SK-N-SH (cell line): ENCODE results near the gene MMD2. TPM values are rescaled to one million over a fixed set of nuclear protein-coding genes. Genes with fewer than 3 reads are reported as not detected.

ENCODE experiments used
- CTCF ChIA-PET: fragments of 300-600, 350-600 bp; formaldehyde crosslinking; extraction: SDS; loops from one replicate; lab custom pipeline; 2021; lab: Yijun Ruan, JAX
- POLR2A ChIA-PET: fragments of 350-600 bp; sonication (Branson Sonifier 250); formaldehyde crosslinking; extraction: SDS; loops from one replicate; lab custom pipeline; 2020; ENCODE audit warnings: antibody characterized with exemption, inconsistent platforms; lab: Yijun Ruan, JAX
- DNase-seq: peaks from one replicate; pipeline ENCODE4 v3.0.0; 2012
- H2AFZ ChIP-seq: fragments of 200-600 bp; sonication (generic); 2 replicates; pipeline ENCODE4 v1.8.1; 2016; ENCODE audit warnings: antibody characterized with exemption, mild to moderate bottlenecking, low read depth
- H3F3A ChIP-seq: fragments of 200-600 bp; sonication (generic); replicated peaks from 2 replicates; pipeline ENCODE3; 2016; ENCODE audit warnings: antibody characterized with exemption, mild to moderate bottlenecking; ENCODE audit not compliant: insufficient read depth
- H3K27ac ChIP-seq, 2 experiments: fragments of 200-500 bp in 1 of 2; fragments of 200-600 bp in 1 of 2; sonication (Bioruptor generic) in 1 of 2; sonication (generic), shearing (Covaris generic) in 1 of 2; 2 replicates each; pipeline versions ENCODE4 v1.5.1 to v1.6.1; 2014 to 2016; ENCODE audit warnings: low read depth in 2 of 2, inconsistent platforms in 1 of 2, low read length in 1 of 2, mild to moderate bottlenecking in 1 of 2, mixed read lengths in 1 of 2
- H3K27me3 ChIP-seq: fragments of 200-600 bp; sonication (generic), shearing (Covaris generic); 2 replicates; pipeline ENCODE4 v1.6.1; 2016; ENCODE audit warnings: mixed run types; ENCODE audit not compliant: insufficient read depth
- H3K36me3 ChIP-seq, 2 experiments: fragments of 200-500 bp in 1 of 2; fragments of 200-600 bp in 1 of 2; sonication (Bioruptor generic) in 1 of 2; sonication (generic) in 1 of 2; replicated peaks in 1 of 2; 2 replicates each; pipeline versions ENCODE3 to v1.5.1; 2014 to 2016; ENCODE audit warnings: low read length in 1 of 2, mild to moderate bottlenecking in 1 of 2; ENCODE audit not compliant: insufficient read depth in 2 of 2, control insufficient read depth in 1 of 2
- H3K4me1 ChIP-seq, 2 experiments: fragments of 200-500 bp in 1 of 2; fragments of 200-600 bp in 1 of 2; sonication (Bioruptor generic) in 1 of 2; sonication (generic), shearing (Covaris generic) in 1 of 2; 2 replicates each; pipeline versions ENCODE4 v1.5.1 to v1.6.1; 2014 to 2016; ENCODE audit warnings: low read depth in 1 of 2, low read length in 1 of 2, mixed run types in 1 of 2; ENCODE audit not compliant: insufficient read depth in 2 of 2, control insufficient read depth in 1 of 2
- H3K4me2 ChIP-seq: fragments of 200-600 bp; sonication (generic), shearing (Covaris generic); 2 replicates; pipeline ENCODE4 v1.6.1; 2017; ENCODE audit warnings: mixed run types
- H3K4me3 ChIP-seq, 2 experiments: fragments of 200-500 bp in 1 of 2; fragments of 200-600 bp in 1 of 2; sonication (Bioruptor generic) in 1 of 2; sonication (generic), shearing (Covaris generic) in 1 of 2; 2 replicates each; pipeline versions ENCODE4 v1.5.1 to v1.8.1; 2014 to 2016; ENCODE audit warnings: low read depth in 2 of 2, inconsistent platforms in 1 of 2, low read length in 1 of 2, mild to moderate bottlenecking in 1 of 2, mixed read lengths in 1 of 2, moderate library complexity in 1 of 2
- H3K79me2 ChIP-seq: fragments of 200-600 bp; sonication (generic); 2 replicates; pipeline ENCODE4 v1.8.1; 2017; ENCODE audit warnings: mild to moderate bottlenecking; ENCODE audit not compliant: insufficient read depth
- H3K9ac ChIP-seq: fragments of 200-600 bp; sonication (generic); 2 replicates; pipeline ENCODE4 v1.6.1; 2017; ENCODE audit warnings: mixed run types
- H3K9me2 ChIP-seq: fragments of 200-600 bp; sonication (generic); 2 replicates; pipeline ENCODE4 v1.6.1; 2017; ENCODE audit warnings: mixed run types
- H3K9me3 ChIP-seq: fragments of 200-600 bp; sonication (generic); 2 replicates; pipeline ENCODE4 v1.6.1; 2017; ENCODE audit warnings: mixed run types, mild to moderate bottlenecking, moderate library complexity
- H4K20me1 ChIP-seq: fragments of 200-600 bp; sonication (generic); 2 replicates; pipeline ENCODE4 v1.6.1; 2017; ENCODE audit warnings: mild to moderate bottlenecking, mixed run types; ENCODE audit not compliant: insufficient read depth
- CHD2 ChIP-seq: fragments of 150-350 bp; IDR thresholded peaks from 2 replicates; pipeline ENCODE4 v1.6.1; 2018; ENCODE audit warnings: low read length; ENCODE audit not compliant: partially characterized antibody
- EZH2phosphoT487 ChIP-seq: fragments of 200-600 bp; sonication (generic); IDR thresholded peaks from 2 replicates; pipeline ENCODE4 v1.6.1; 2017; ENCODE audit warnings: low read depth, mixed run types, mild to moderate bottlenecking, antibody characterized with exemption, moderate library complexity, borderline replicate concordance
- FOSL2 ChIP-seq: IDR thresholded peaks from 2 replicates; pipeline ENCODE4 v1.4.0; 2012; ENCODE audit warnings: low read depth, mild to moderate bottlenecking, moderate library complexity, borderline replicate concordance
- GATA2 ChIP-seq: sonication (generic); formaldehyde crosslinking; IDR thresholded peaks from 2 replicates; pipeline ENCODE4 v1.5.0; 2020; ENCODE audit warnings: mild to moderate bottlenecking, missing genetic modification reagents
- JUND ChIP-seq: IDR thresholded peaks from 2 replicates; pipeline ENCODE4 v1.4.0; 2012
- RAD21 ChIP-seq: IDR thresholded peaks from 2 replicates; pipeline ENCODE4 v1.6.1; 2012; ENCODE audit warnings: mild to moderate bottlenecking, low read length
- RCOR1 ChIP-seq: fragments of 150-350 bp; IDR thresholded peaks from 2 replicates; pipeline ENCODE4 v1.6.1; 2017; ENCODE audit warnings: antibody characterized with exemption, low read length
- RFX5 ChIP-seq: IDR thresholded peaks from 2 replicates; pipeline ENCODE4 v1.6.1; 2012; ENCODE audit warnings: mild to moderate bottlenecking, improper control_type of control experiment, low read length
- SIN3A ChIP-seq: IDR thresholded peaks from 2 replicates; pipeline ENCODE4 v1.6.1; 2012; ENCODE audit warnings: low read depth, mild to moderate bottlenecking, low read length, moderate library complexity, borderline replicate concordance
- TCF12 ChIP-seq: IDR thresholded peaks from 2 replicates; pipeline ENCODE4 v1.4.0; 2012
- YY1 ChIP-seq: IDR thresholded peaks from 2 replicates; pipeline ENCODE4 v1.4.0; 2012; ENCODE audit warnings: low read depth, mild to moderate bottlenecking
- WGBS: methylation state at CpG from one replicate; pipeline ENCODE4 v1.1.6; 2017; ENCODE audit warnings: low lambda C conversion rate; 5-methylcytosine and 5-hydroxymethylcytosine counted together
- polyA plus RNA-seq, 3 experiments: library from polyadenylated mRNA; depleted of rRNA; stranded (reverse); fragments of >200 nt; gene quantifications; 2 replicates each; pipeline ENCODE4 v1.2.3, GENCODE V29; 2012
- TF ChIP-seq, protein P1 (sequence below): fragments of 200-600 bp; sonication (generic); IDR thresholded peaks from 2 replicates; pipeline ENCODE4 v1.6.1; 2017; ENCODE audit warnings: antibody characterized with exemption, mild to moderate bottlenecking, moderate library complexity
- TF ChIP-seq, protein P2 (sequence below): IDR thresholded peaks from 2 replicates; pipeline ENCODE4 v1.6.1; 2012; ENCODE audit warnings: mild to moderate bottlenecking, low read depth, low read length, moderate library complexity
- TF ChIP-seq, protein P3 (sequence below): fragments of 150-350 bp; IDR thresholded peaks from 2 replicates; pipeline ENCODE4 v1.6.1; 2017; ENCODE audit warnings: antibody characterized with exemption, low read length, low read depth, borderline replicate concordance
- TF ChIP-seq, protein P4 (sequence below): IDR thresholded peaks from 2 replicates; pipeline ENCODE4; 2012

MMD2 gene
- polyA plus RNA-seq, 1 of the 3 experiments (the other 2 are of a cell fraction): not detected

DNA sequence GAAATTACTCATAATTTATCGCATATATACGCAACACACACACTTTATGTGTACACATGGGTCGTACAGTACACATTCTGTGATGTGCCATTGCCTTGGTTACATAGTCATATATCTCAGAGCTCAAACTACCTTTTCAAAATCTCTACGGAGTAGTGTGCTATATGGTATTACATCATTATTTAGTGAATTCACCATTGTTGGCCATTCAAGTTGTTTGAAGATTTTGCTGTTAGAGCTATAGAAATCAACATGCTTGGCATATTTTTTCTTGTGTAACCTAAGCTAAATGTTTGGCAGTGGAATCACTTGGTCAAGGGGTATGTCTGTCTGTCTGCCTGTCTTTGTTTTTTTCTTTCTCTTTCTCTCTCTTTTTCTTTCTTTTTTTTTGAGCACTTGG is 42.0 kb upstream of the MMD2 start:
- peaks cover 33 to 47% of the 10 kb centered on the region in 2 experiments for H3K36me3 ChIP-seq
- no peaks in the 10 kb centered on the region for H3K9me2 ChIP-seq
- no peak overlapping the region for H3K9ac ChIP-seq
- no peak for DNase-seq
- no peaks in the 10 kb centered on the region for H3K79me2 ChIP-seq
- TF ChIP-seq, protein P1, sequence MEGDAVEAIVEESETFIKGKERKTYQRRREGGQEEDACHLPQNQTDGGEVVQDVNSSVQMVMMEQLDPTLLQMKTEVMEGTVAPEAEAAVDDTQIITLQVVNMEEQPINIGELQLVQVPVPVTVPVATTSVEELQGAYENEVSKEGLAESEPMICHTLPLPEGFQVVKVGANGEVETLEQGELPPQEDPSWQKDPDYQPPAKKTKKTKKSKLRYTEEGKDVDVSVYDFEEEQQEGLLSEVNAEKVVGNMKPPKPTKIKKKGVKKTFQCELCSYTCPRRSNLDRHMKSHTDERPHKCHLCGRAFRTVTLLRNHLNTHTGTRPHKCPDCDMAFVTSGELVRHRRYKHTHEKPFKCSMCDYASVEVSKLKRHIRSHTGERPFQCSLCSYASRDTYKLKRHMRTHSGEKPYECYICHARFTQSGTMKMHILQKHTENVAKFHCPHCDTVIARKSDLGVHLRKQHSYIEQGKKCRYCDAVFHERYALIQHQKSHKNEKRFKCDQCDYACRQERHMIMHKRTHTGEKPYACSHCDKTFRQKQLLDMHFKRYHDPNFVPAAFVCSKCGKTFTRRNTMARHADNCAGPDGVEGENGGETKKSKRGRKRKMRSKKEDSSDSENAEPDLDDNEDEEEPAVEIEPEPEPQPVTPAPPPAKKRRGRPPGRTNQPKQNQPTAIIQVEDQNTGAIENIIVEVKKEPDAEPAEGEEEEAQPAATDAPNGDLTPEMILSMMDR: no peak
- TF ChIP-seq, protein P2, sequence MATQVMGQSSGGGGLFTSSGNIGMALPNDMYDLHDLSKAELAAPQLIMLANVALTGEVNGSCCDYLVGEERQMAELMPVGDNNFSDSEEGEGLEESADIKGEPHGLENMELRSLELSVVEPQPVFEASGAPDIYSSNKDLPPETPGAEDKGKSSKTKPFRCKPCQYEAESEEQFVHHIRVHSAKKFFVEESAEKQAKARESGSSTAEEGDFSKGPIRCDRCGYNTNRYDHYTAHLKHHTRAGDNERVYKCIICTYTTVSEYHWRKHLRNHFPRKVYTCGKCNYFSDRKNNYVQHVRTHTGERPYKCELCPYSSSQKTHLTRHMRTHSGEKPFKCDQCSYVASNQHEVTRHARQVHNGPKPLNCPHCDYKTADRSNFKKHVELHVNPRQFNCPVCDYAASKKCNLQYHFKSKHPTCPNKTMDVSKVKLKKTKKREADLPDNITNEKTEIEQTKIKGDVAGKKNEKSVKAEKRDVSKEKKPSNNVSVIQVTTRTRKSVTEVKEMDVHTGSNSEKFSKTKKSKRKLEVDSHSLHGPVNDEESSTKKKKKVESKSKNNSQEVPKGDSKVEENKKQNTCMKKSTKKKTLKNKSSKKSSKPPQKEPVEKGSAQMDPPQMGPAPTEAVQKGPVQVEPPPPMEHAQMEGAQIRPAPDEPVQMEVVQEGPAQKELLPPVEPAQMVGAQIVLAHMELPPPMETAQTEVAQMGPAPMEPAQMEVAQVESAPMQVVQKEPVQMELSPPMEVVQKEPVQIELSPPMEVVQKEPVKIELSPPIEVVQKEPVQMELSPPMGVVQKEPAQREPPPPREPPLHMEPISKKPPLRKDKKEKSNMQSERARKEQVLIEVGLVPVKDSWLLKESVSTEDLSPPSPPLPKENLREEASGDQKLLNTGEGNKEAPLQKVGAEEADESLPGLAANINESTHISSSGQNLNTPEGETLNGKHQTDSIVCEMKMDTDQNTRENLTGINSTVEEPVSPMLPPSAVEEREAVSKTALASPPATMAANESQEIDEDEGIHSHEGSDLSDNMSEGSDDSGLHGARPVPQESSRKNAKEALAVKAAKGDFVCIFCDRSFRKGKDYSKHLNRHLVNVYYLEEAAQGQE: no peak
- TF ChIP-seq TCF12 (no peak), RCOR1 (no peak), EZH2phosphoT487 (no peak), RFX5 (no peak), GATA2 (no peak), YY1 (no peak)
- TF ChIP-seq, protein P3, sequence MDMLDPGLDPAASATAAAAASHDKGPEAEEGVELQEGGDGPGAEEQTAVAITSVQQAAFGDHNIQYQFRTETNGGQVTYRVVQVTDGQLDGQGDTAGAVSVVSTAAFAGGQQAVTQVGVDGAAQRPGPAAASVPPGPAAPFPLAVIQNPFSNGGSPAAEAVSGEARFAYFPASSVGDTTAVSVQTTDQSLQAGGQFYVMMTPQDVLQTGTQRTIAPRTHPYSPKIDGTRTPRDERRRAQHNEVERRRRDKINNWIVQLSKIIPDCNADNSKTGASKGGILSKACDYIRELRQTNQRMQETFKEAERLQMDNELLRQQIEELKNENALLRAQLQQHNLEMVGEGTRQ: no peak
- WGBS: 97% methylated on average over 4 of the region's 4 CpGs
- ChIA-PET CTCF (interaction anchor here (1.6 kb wide), 1 partner anchor 27 kb away, joined by 5 read pairs; no protein-coding TSS in a partner anchor), POLR2A (no interaction called here)
- H3K4me2 ChIP-seq: no peak overlapping the region
- no peak overlapping the region for H3K4me3 ChIP-seq
- H3K27ac ChIP-seq: no peak overlapping the region
- H3K9me3 ChIP-seq: no peaks in the 10 kb centered on the region
- no peak overlapping the region for H2AFZ ChIP-seq
- H3F3A ChIP-seq: no peaks in the 10 kb centered on the region
- no peaks in the 10 kb centered on the region for H3K4me1 ChIP-seq
- H4K20me1 ChIP-seq: no peaks in the 10 kb centered on the region; the same call in 1 of the 2 replicates
- no peaks in the 10 kb centered on the region for H3K27me3 ChIP-seq

DNA sequence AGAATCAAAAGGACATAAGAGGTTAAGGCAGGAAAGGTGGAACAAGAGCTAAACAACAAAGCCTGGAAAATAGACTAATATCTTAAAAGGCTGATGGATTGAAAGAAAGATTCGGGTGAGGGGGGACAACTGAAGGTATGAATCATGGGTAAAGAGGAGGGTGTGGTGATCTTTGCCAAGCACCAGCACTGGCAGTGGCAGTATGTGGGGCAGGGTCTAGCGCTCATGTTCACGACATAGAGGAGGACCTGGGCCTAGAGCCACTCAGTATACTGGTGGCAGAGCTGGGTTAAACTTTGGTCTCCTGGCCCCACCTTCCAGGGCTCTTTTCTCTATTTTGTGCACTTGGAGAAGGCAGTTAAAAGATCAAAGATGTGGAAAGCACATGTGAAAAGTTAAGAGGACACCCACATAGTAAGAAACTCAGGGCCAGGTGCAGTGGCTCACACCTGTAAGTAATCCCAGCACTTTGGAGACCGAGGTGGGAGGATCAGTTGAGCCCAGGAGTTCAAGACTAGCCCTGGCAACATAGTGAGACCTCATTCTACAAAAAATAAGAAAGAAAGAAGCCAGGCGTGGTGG is 40.5 kb upstream of the MMD2 start:
- H4K20me1 ChIP-seq: no peaks in the 10 kb centered on the region; the same call in 1 of the 2 replicates
- no peaks in the 10 kb centered on the region for H3F3A ChIP-seq
- ChIA-PET CTCF (interaction anchor here (1.1 kb wide), 1 partner anchor 201 kb away, joined by 3 read pairs; no protein-coding TSS in a partner anchor), POLR2A (no interaction called here)
- H3K27ac ChIP-seq: no peak overlapping the region
- H3K9me3 ChIP-seq: no peaks in the 10 kb centered on the region
- no peaks in the 10 kb centered on the region; the same call in 1 of the 2 replicates for H3K79me2 ChIP-seq
- no peaks in the 10 kb centered on the region for H3K9me2 ChIP-seq
- H3K4me2 ChIP-seq: no peak overlapping the region
- no peaks in the 10 kb centered on the region for H3K27me3 ChIP-seq
- no peaks in the 10 kb centered on the region for H3K4me1 ChIP-seq
- H3K4me3 ChIP-seq: no peak overlapping the region
- no peak overlapping the region for H3K9ac ChIP-seq
- no peak for DNase-seq
- H3K36me3 ChIP-seq: peaks cover 42 to 48% of the 10 kb centered on the region in 2 experiments
- no peak overlapping the region for H2AFZ ChIP-seq
- 92% methylated on average over 5 of the region's 5 CpGs for WGBS
- TF ChIP-seq, protein P4, sequence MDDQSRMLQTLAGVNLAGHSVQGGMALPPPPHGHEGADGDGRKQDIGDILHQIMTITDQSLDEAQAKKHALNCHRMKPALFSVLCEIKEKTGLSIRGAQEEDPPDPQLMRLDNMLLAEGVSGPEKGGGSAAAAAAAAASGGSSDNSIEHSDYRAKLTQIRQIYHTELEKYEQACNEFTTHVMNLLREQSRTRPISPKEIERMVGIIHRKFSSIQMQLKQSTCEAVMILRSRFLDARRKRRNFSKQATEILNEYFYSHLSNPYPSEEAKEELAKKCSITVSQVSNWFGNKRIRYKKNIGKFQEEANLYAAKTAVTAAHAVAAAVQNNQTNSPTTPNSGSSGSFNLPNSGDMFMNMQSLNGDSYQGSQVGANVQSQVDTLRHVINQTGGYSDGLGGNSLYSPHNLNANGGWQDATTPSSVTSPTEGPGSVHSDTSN: no peak
- no peak for TF ChIP-seq TCF12
- TF ChIP-seq YY1: no peak
- no peak for TF ChIP-seq JUND
- TF ChIP-seq, protein P2: no peak
- no peak for TF ChIP-seq CHD2
- no peak for TF ChIP-seq RAD21
- TF ChIP-seq SIN3A: no peak
- TF ChIP-seq FOSL2: no peak
- TF ChIP-seq RCOR1: no peak
